PC-9 (cell line): ENCODE measurements around the gene TSPAN10. TPM values are rescaled to one million over a fixed set of nuclear protein-coding genes. Genes with fewer than 3 reads are reported as not detected.

Experiments used
- BruUV-seq: library from RNA; stranded (reverse); fragments of 400-500 nt; replicated peaks from 2 replicates; lab custom pipeline; 2021; lab: Mats Ljungman, UMichigan
- CTCF ChIA-PET: fragments of 300-600 bp; sonication (Branson Sonifier 250); formaldehyde crosslinking; loops from one replicate; lab custom pipeline; 2022; ENCODE audit warnings: antibody characterized with exemption; lab: Charles Lee
- POLR2A ChIA-PET: fragments of 300-600 bp; sonication (Branson Sonifier 250); formaldehyde crosslinking; loops from one replicate; lab custom pipeline; 2022; ENCODE audit warnings: antibody characterized with exemption; ENCODE audit not compliant: unreplicated experiment; lab: Charles Lee
- DNase-seq, 2 experiments: peaks; one replicate each; pipeline versions ENCODE4 v3.0.0 to v3.0.0-alpha.2; 2015 to 2022; ENCODE audit warnings: mixed read lengths in 1 of 2
- H2AFZ ChIP-seq: fragments of 200-600 bp; sonication (generic); 2 replicates; pipeline ENCODE4 v1.8.1; 2017; ENCODE audit warnings: antibody characterized with exemption
- H3F3A ChIP-seq: fragments of 200-600 bp; sonication (generic); 2 replicates; pipeline ENCODE4 v1.8.1; 2017; ENCODE audit warnings: antibody characterized with exemption, mild to moderate bottlenecking, low read depth; ENCODE audit not compliant: insufficient read depth
- H3K27ac ChIP-seq: fragments of 200-600 bp; sonication (generic); 2 replicates; pipeline ENCODE4 v1.6.1; 2016; ENCODE audit warnings: mixed run types
- H3K27me3 ChIP-seq: fragments of 200-600 bp; sonication (generic); 2 replicates; pipeline ENCODE4 v1.6.1; 2016; ENCODE audit warnings: low read depth, mixed run types; ENCODE audit not compliant: insufficient read depth
- H3K36me3 ChIP-seq: fragments of 200-600 bp; sonication (generic); 2 replicates; pipeline ENCODE4 v1.6.1; 2016; ENCODE audit warnings: low read depth, mixed run types
- H3K4me1 ChIP-seq: fragments of 200-600 bp; sonication (generic); replicated peaks from 2 replicates; pipeline ENCODE4 v1.6.1; 2016; ENCODE audit warnings: mixed run types; ENCODE audit not compliant: insufficient read depth
- H3K4me2 ChIP-seq: fragments of 200-600 bp; sonication (generic); 2 replicates; pipeline ENCODE4 v1.6.1; 2017; ENCODE audit warnings: mixed run types
- H3K4me3 ChIP-seq: fragments of 200-600 bp; sonication (generic); 2 replicates; pipeline ENCODE4 v1.6.1; 2016; ENCODE audit warnings: mixed run types
- H3K79me2 ChIP-seq: fragments of 200-600 bp; sonication (generic); 2 replicates; pipeline ENCODE4 v1.6.1; 2017; ENCODE audit warnings: low read depth, mixed run types
- H3K9me2 ChIP-seq: fragments of 200-600 bp; sonication (generic); 2 replicates; pipeline ENCODE4 v1.8.1; 2017; ENCODE audit warnings: mild to moderate bottlenecking; ENCODE audit not compliant: insufficient read depth
- H3K9me3 ChIP-seq: fragments of 200-600 bp; sonication (generic); 2 replicates; pipeline ENCODE4 v1.8.1; 2016; ENCODE audit warnings: low read depth; ENCODE audit not compliant: insufficient read depth
- H4K20me1 ChIP-seq: fragments of 200-600 bp; sonication (generic); 2 replicates; pipeline ENCODE4 v1.8.1; 2017; ENCODE audit not compliant: insufficient read depth
- EZH2 ChIP-seq: fragments of 200-600 bp; sonication (generic); IDR thresholded peaks from 2 replicates; pipeline ENCODE4 v1.8.0; 2017; ENCODE audit warnings: antibody characterized with exemption, low read depth
- intact Hi-C: fragments of 100-400 bp; cut with micrococcal nuclease; formaldehyde crosslinking; loops from one replicate; pipeline ENCODE4 v1.10.0; 2022; ENCODE audit not compliant: unreplicated experiment
- total RNA-seq: library from RNA; stranded (reverse); gene quantifications from 2 replicates; pipeline ENCODE4 v1.2.3, GENCODE V29; 2021
- TF ChIP-seq, protein P1 (sequence below): fragments of 200-600 bp; sonication (generic); conservative IDR thresholded peaks from 2 replicates; pipeline ENCODE4 v1.6.1; 2017; ENCODE audit warnings: mixed run types, antibody characterized with exemption, mild to moderate bottlenecking, moderate library complexity

Gene TSPAN10
- total RNA-seq, 1 experiment from 2014 or later, result 8.6 TPM

GRCh38 chr17:81648013-81648706 is 11.2 kb downstream of the TSPAN10 start:
- POLR2A ChIA-PET, result no interaction called here
- H3K4me3 ChIP-seq, result no peak overlapping the region
- H3K36me3 ChIP-seq, result no peaks in the 10 kb centered on the region
- intact Hi-C loops, result no loop called here
- no peak for DNase-seq
- no peaks in the 10 kb centered on the region for H3K27me3 ChIP-seq
- no peak overlapping the region for H3K4me2 ChIP-seq
- no peaks in the 10 kb centered on the region for H4K20me1 ChIP-seq
- no peak overlapping the region for H3K27ac ChIP-seq
- H3K9me3 ChIP-seq, result no peaks in the 10 kb centered on the region
- no peaks in the 10 kb centered on the region for H3K79me2 ChIP-seq
- TF ChIP-seq, protein P1, sequence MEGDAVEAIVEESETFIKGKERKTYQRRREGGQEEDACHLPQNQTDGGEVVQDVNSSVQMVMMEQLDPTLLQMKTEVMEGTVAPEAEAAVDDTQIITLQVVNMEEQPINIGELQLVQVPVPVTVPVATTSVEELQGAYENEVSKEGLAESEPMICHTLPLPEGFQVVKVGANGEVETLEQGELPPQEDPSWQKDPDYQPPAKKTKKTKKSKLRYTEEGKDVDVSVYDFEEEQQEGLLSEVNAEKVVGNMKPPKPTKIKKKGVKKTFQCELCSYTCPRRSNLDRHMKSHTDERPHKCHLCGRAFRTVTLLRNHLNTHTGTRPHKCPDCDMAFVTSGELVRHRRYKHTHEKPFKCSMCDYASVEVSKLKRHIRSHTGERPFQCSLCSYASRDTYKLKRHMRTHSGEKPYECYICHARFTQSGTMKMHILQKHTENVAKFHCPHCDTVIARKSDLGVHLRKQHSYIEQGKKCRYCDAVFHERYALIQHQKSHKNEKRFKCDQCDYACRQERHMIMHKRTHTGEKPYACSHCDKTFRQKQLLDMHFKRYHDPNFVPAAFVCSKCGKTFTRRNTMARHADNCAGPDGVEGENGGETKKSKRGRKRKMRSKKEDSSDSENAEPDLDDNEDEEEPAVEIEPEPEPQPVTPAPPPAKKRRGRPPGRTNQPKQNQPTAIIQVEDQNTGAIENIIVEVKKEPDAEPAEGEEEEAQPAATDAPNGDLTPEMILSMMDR, result no peak
- TF ChIP-seq EZH2, result no peak
- no peaks in the 10 kb centered on the region for H3K9me2 ChIP-seq
- no peaks in the 10 kb centered on the region for H3K4me1 ChIP-seq
- H2AFZ ChIP-seq, result no peak overlapping the region
- no peaks in the 10 kb centered on the region for H3F3A ChIP-seq
- no TSS peak for BruUV-seq
- CTCF ChIA-PET, result no interaction called here

DNA sequence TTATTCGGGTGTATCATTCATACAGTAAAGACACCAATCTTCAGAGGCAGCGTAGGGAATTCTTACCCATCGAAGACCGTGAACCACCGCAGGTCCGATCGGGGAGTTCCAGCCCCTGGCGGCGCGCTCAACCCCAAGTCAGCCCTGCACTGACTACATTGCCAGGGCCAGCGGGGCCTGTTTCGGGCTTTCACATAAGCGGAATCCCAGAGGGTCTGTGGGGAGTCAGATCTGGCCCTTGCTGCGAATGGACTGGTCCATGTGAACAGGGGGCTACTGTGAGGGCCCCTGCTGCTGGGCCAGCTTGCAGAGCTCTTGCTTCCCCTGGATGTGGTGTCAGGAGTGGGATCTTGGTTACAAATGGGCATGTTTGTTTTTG is 11.7 kb downstream of the TSPAN10 start:
- BruUV-seq, result no TSS peak
- no peaks in the 10 kb centered on the region for H3K27me3 ChIP-seq
- no peak overlapping the region for H2AFZ ChIP-seq
- no peak for DNase-seq
- no peak overlapping the region for H3K4me2 ChIP-seq
- H3K4me3 ChIP-seq, result no peak overlapping the region
- no peaks in the 10 kb centered on the region for H3F3A ChIP-seq
- no peaks in the 10 kb centered on the region for H3K36me3 ChIP-seq
- H3K9me2 ChIP-seq, result no peaks in the 10 kb centered on the region
- H3K27ac ChIP-seq, result no peak overlapping the region
- H3K9me3 ChIP-seq, result no peaks in the 10 kb centered on the region
- H3K4me1 ChIP-seq, result no peaks in the 10 kb centered on the region
- ChIA-PET CTCF (no interaction called here), POLR2A (no interaction called here)
- no peaks in the 10 kb centered on the region for H3K79me2 ChIP-seq
- H4K20me1 ChIP-seq, result no peaks in the 10 kb centered on the region
- intact Hi-C loops, result no loop called here
- TF ChIP-seq, protein P1, result no peak
- no peak for TF ChIP-seq EZH2

- no TSS peak for BruUV-seq
- Histone ChIP-seq H3K79me2 (no peaks in the 10 kb centered on the region), H4K20me1 (no peaks in the 10 kb centered on the region), H3K9me3 (no peaks in the 10 kb centered on the region), H3K36me3 (no peaks in the 10 kb centered on the region), H3F3A (no peaks in the 10 kb centered on the region), H2AFZ (no peak overlapping the region), H3K4me3 (no peak overlapping the region), H3K27me3 (no peaks in the 10 kb centered on the region), H3K4me2 (0 out of 2 replicates have a peak overlapping the region, but pooled peaks have one; percentile 28), H3K27ac (no peak overlapping the region), H3K9me2 (no peaks in the 10 kb centered on the region), H3K4me1 (no peaks in the 10 kb centered on the region)
- no peak for DNase-seq
- intact Hi-C loops, result no loop called here
- ChIA-PET CTCF (no interaction called here), POLR2A (interaction anchor here (0.6 kb wide), 1 partner anchor 16 kb away, joined by 32 read pairs; the partner anchor contains the start of gene CCDC137)
- TF ChIP-seq, protein P1, result no peak
Observed at GRCh38 chr17:81650951-81651350, 14.0 kb downstream of the TSPAN10 start.
